ENCODE data around the gene RPE. TPM values are rescaled to one million over a fixed set of nuclear protein-coding genes. Genes with fewer than 3 reads are reported as not detected.

The RPE gene
- total RNA-seq, 1 donor, result 69.6 TPM

DNA sequence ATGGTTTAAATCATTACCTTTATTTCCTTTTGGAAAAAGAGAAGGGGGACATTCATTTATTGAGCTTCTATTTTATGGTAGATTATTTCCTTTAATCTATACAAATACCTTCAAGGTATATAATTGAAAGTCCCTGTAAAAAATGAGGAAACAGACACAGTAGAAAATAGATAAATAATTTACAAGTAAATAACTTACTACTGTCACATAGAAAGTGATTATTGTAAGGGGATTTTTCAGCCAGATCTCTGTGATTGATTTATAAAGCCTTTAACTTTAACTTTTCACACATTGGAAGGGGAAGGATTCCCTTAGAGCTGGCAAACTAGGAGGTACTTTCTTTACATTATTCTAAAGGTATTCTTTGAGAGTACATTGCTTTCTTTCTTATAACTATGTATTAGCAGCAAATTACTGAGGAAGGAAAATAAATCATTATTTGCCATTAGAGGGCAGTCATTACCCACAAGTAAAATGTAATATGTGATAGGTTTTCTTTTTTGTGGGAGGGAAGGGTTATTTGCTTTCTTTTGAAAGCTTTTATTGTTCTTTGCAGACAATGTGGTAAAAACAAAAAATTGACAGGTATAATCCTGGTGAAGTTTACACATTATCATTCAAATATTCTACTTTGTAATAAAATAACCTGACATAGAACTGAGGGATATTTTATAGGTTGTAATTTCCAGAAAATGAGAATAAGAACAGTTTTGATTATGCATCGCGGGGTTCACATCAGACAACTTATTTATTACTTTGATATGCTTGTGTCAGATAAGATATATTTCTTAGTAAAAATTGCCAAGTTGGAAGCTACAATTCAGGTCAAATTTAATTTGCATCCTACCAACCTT lies 24.8 kb upstream of the RPE start:
- no peak overlapping the region for H3K4me3 ChIP-seq (ENCODE audit: low read depth, low read length)
- peak; percentile 67 for DNase-seq (ENCODE audit: low read depth)
- TF ChIP-seq, protein P1, sequence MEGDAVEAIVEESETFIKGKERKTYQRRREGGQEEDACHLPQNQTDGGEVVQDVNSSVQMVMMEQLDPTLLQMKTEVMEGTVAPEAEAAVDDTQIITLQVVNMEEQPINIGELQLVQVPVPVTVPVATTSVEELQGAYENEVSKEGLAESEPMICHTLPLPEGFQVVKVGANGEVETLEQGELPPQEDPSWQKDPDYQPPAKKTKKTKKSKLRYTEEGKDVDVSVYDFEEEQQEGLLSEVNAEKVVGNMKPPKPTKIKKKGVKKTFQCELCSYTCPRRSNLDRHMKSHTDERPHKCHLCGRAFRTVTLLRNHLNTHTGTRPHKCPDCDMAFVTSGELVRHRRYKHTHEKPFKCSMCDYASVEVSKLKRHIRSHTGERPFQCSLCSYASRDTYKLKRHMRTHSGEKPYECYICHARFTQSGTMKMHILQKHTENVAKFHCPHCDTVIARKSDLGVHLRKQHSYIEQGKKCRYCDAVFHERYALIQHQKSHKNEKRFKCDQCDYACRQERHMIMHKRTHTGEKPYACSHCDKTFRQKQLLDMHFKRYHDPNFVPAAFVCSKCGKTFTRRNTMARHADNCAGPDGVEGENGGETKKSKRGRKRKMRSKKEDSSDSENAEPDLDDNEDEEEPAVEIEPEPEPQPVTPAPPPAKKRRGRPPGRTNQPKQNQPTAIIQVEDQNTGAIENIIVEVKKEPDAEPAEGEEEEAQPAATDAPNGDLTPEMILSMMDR (IDR thresholded peaks at IDR 0.05; ENCODE audit: insufficient read depth, low read length), result peak; percentile 44

DNA sequence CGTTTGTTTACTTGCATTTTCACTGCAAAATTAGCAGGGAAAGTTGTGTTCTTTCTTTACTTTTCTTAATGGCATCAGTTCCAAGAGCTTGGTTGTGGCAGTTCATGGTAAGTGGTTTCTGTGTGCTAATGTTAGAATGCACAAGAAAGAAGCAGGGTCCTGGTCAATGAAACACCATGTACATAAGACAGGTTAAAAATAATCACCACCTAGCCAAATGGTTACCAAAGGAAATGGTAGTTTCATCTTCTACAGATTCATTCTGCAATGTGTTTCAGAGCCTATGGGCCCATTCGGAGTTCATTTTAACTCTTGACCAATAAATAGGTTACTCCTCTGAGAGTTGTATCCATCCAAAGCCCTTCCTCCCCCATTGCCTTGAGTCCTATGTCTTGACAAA lies 18.1 kb upstream of the RPE start:
- H3K4me3 ChIP-seq (ENCODE audit: low read depth, low read length), result no peak overlapping the region
- DNase-seq (ENCODE audit: low read depth), result no peak
- TF ChIP-seq, protein P1 (IDR thresholded peaks at IDR 0.05; ENCODE audit: insufficient read depth, low read length), result no peak

GRCh38 chr2:209985874-209986273 lies 16.6 kb upstream of the RPE start:
- DNase-seq (ENCODE audit: low read depth), result no peak
- H3K4me3 ChIP-seq (ENCODE audit: low read depth, low read length), result no peak overlapping the region
- TF ChIP-seq, protein P1 (IDR thresholded peaks at IDR 0.05; ENCODE audit: insufficient read depth, low read length), result no peak

DNA sequence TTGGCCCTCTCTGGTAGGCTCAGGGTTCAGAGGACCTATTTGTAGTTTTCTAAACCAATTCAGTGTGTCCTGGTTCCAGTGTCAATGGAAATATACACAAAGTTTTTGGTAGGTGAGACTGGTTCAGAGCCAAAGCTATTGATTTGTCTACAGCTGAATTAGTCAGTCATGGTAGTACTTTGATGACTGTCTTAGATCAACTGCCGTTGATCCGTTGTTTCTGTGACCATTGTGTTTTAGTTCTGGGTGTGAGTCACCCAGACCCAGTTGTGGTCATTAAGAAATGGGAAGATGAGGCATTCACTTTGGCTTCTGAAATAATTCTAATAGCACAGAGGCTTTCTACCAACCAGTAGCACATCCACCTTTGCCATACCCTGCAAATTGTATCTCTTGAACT lies 16.0 kb upstream of the RPE start:
- DNase-seq (ENCODE audit: low read depth), result no peak
- TF ChIP-seq, protein P1 (IDR thresholded peaks at IDR 0.05; ENCODE audit: insufficient read depth, low read length), result no peak
- H3K4me3 ChIP-seq (ENCODE audit: low read depth, low read length), result no peak overlapping the region

GRCh38 chr2:209988010-209988409 lies 14.4 kb upstream of the RPE start:
- H3K4me3 ChIP-seq (ENCODE audit: low read depth, low read length), result no peak overlapping the region
- TF ChIP-seq, protein P1 (IDR thresholded peaks at IDR 0.05; ENCODE audit: insufficient read depth, low read length), result no peak
- no peak for DNase-seq (ENCODE audit: low read depth)

GRCh38 chr2:209990838-209991237 lies 11.6 kb upstream of the RPE start:
- no peak for DNase-seq (ENCODE audit: low read depth)
- no peak overlapping the region for H3K4me3 ChIP-seq (ENCODE audit: low read depth, low read length)
- TF ChIP-seq, protein P1 (IDR thresholded peaks at IDR 0.05; ENCODE audit: insufficient read depth, low read length), result no peak
